HG03558 (cell line): ENCODE data around the gene COL15A1.
"Not testable (repeated sequence)": the region's sequence is repeated elsewhere in the genome, so short reads cannot be mapped to it uniquely, and the experiment has no call there.

Experiments used
- ATAC-seq: cut with Tn5 transposase; IDR thresholded peaks from one replicate; pipeline ENCODE4 v1.9.1; 2021; ENCODE audit warnings: moderate number of reproducible peaks; ENCODE audit not compliant: unreplicated experiment; ENCODE audit errors: extremely low read depth

The COL15A1 gene

GRCh38 chr9:98943682-98944056, at the start of gene COL15A1:
Gene COL15A1, plus strand, starts transcription at chr9:98943907. Its CDS starts 155 bp downstream, at chr9:98944062.
- no peak for ATAC-seq

DNA sequence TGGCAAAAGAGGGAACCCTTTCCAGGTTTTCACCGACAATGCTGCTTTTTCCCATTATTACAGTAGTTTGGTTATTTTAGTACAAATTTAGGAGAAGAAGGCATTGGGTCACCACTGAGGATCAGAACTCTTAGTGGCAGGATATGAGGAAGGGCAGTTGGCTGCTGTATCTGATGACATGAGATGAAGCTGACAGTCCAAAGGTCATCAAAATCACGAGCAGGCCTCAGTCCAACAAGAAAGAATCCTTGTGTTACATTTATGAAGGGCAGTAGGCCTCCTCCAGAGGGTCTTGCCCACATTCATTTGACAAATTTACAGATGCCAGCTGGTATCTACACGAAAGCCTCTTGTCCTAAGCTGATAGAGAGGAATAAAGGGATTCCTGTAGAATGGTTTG, 49.5 kb upstream of the COL15A1 start:
- no peak for ATAC-seq

- no peak for ATAC-seq
Observed at GRCh38 chr9:98894761-98895160, 48.9 kb upstream of the COL15A1 start.

DNA sequence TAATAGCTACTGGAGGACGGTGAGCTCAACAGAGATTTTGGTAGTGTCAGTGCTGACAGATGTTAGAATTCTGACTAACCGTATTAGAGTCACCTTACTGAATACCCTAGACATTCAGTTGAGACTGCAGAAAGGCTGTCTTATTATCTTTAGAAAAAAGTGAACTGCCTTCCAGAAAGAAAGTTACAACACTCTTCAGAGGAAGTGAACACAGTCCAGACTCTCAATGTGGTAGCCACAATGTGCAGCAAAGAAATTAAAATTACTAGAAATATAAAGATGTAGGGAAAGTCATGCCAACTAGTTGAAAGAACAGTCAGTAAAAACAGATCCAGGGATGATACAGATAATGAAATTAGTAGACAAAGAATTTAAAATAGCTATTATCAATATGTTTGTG, 47.1 kb upstream of the COL15A1 start:
- no peak for ATAC-seq

GRCh38 chr9:98897745-98898144, 46.0 kb upstream of the COL15A1 start:
- ATAC-seq, result no peak

GRCh38 chr9:98899408-98900056, 44.2 kb upstream of the COL15A1 start:
- ATAC-seq, result no peak

DNA sequence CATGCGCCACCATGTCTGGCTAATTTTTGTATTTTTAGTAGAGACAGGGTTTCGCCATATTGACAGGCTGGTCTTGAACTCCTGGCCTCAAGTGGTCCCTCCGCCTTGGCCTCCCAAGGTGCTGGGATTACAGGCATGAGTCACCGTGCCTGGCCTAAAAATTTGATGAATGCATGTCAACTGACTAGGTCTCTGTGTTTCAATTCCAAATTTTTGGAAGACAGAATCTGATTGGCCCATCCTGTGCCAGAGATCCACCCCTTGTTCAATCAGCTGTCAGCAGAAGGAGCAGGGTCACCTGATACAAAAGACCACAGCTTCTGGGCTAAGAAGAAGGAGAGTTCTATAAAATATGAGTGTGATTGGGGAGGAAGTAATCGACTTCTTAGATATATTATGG, 43.5 kb upstream of the COL15A1 start:
- no peak for ATAC-seq

GRCh38 chr9:98900725-98901124, 43.0 kb upstream of the COL15A1 start:
- ATAC-seq, result no peak

GRCh38 chr9:98901843-98902242, 41.9 kb upstream of the COL15A1 start:
- ATAC-seq, result not testable (repeated sequence)

- no peak for ATAC-seq
Observed at GRCh38 chr9:98902516-98902915, 41.2 kb upstream of the COL15A1 start.

DNA sequence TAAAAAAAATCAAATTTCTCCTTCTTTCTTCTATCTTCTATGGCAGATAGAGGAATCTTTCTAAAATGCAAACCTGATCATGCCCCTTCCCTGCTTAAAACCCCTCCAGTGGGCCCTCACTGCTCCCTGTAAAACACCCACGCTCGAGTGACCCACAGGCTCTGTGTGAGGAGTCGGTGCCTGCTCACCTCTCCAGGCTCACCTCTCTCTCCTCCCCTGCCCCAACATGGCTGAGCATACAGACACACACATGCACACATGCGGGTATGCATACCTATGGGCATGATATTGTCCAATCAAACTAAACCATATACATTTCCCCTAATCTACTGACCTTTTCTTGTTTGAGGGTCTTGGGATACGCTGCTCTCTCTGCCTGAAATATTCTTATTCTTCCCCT, 40.8 kb upstream of the COL15A1 start:
- no peak for ATAC-seq

DNA sequence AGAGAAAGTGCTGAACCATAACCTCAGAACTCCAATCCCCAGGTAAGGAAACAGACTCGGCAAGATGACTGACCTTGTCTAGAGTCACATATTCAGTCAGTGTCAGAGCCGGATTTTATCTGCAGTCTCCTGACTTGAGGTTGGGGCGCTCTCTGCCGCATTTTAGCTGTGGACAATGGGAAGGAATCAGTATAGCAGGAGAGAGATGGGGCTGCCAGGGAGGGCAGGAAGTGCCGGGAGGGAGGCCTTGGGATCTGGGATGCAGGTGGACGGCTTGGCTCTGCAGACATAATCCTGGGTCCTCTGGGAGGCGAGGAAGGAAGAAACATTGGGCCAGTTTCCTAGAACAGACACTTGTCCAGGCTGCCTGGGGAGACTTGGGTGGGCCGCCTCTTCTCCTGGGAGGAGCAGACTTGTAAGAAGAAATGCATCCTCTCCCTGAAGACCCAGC, 39.7 kb upstream of the COL15A1 start:
- no peak for ATAC-seq

- ATAC-seq, result no peak
Observed at GRCh38 chr9:98905015-98905414, 38.7 kb upstream of the COL15A1 start.

GRCh38 chr9:98906273-98907040, 37.2 kb upstream of the COL15A1 start:
- ATAC-seq, result no peak

- ATAC-seq, result no peak
Observed at GRCh38 chr9:98907055-98907454, 36.7 kb upstream of the COL15A1 start.

- no peak for ATAC-seq
Observed at GRCh38 chr9:98908897-98909634, 34.6 kb upstream of the COL15A1 start.

GRCh38 chr9:98909935-98910334, 33.8 kb upstream of the COL15A1 start:
- ATAC-seq, result no peak

DNA sequence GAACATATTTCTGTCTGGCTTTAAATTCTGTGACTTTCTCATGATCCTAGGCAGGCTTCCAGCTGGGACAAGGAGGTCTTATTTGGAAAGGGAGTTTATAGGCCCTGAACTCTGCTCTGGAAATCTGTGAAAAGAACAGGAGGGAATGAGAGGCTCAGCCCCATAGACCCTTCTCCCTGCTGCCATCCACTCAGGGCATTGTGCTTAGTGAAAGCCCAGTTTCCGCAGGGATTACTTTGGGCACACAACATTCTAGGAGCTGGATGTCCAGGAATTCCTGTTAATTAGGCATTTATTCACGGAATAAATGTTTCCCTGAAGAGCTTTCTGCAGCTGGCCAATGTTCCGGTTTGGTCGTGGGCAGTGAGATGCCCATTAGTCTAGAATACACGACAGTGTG, 32.7 kb upstream of the COL15A1 start:
- no peak for ATAC-seq

GRCh38 chr9:98911738-98912137, 32.0 kb upstream of the COL15A1 start:
- ATAC-seq, result not testable (repeated sequence)

DNA sequence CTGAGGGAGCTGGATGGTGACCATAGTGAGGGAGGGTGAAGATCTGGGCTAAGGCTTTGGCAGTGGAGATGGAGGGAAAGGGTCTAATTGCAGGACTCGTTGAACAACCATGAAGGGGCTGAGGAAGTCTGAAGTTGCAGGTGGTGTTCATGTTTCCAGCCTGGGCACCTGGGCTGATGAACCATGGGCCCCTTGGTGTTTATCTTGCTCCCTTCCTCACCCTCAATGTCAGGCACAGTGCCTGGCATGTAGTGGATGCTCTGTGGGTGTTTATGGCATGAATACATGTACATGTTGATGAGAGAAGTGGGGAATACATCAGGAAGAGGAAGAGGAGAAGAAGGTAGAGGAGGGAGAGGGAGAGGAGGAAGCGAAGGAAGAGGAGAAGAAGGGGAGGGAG, 31.3 kb upstream of the COL15A1 start:
- no peak for ATAC-seq

GRCh38 chr9:98913044-98913443, 30.7 kb upstream of the COL15A1 start:
- no peak for ATAC-seq
